ENCODE results near the gene TRAPPC1. TPM values are rescaled to one million over a fixed set of nuclear protein-coding genes. Genes with fewer than 3 reads are reported as not detected.

The TRAPPC1 gene
- total and polyA plus RNA-seq, 2 of the 8 experiments (the other 6 are each of a cell fraction or from before 2014, with no cell fraction given): 114 to 170 TPM

DNA sequence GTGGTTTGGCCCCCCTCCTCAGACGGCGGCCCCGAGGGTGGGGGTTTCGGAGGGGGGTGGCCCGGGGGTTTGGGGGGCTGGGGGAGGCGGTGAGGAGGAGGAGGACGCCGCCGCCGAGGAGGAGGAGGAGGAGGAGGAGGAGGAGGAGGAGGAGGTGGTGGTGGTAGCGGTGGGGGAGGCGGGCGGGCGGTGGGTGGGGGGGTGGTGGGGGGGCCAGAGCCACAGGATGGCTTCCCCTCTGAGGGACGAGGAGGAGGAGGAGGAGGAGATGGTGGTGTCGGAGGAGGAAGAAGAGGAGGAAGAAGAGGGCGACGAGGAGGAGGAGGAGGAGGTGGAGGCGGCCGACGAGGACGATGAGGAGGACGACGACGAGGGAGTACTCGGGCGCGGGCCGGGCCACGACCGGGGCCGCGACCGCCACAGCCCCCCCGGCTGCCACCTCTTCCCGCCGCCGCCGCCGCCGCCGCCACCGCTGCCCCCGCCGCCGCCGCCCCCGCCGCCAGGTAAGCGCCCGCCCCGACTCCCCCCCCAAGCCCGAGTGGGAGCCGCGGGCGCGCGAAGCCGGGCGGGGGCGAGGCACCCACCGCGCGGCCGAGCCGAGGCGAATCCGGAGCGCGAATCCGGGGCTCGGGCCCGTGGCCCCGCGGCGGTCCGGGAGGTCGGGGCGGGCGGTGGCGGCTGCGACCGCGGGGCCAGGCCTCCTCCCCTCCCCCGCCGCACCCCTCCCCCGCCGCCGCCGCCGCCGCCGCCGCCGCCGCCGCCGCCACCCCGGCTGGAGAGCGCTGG lies 47.0 kb downstream of the TRAPPC1 start (continued):
- TF ChIP-seq, protein P1, sequence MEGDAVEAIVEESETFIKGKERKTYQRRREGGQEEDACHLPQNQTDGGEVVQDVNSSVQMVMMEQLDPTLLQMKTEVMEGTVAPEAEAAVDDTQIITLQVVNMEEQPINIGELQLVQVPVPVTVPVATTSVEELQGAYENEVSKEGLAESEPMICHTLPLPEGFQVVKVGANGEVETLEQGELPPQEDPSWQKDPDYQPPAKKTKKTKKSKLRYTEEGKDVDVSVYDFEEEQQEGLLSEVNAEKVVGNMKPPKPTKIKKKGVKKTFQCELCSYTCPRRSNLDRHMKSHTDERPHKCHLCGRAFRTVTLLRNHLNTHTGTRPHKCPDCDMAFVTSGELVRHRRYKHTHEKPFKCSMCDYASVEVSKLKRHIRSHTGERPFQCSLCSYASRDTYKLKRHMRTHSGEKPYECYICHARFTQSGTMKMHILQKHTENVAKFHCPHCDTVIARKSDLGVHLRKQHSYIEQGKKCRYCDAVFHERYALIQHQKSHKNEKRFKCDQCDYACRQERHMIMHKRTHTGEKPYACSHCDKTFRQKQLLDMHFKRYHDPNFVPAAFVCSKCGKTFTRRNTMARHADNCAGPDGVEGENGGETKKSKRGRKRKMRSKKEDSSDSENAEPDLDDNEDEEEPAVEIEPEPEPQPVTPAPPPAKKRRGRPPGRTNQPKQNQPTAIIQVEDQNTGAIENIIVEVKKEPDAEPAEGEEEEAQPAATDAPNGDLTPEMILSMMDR (IDR thresholded peaks at IDR 0.05; ENCODE audit: control extremely low read depth in 1 of 3, insufficient read depth in 1 of 3, low read depth in 1 of 3, low read length in 3 of 3): no peak
- no peak for TF ChIP-seq PHF8 (conservative IDR thresholded peaks at IDR 0.05; ENCODE audit: low read depth, low read length)
